GM18861 (cell line): ENCODE data around the gene NSMF.
"Not testable (repeated sequence)": the region's sequence is repeated elsewhere in the genome, so short reads cannot be mapped to it uniquely, and the experiment has no call there.

ENCODE experiments used
- ATAC-seq: cut with Tn5 transposase; IDR thresholded peaks from one replicate; pipeline ENCODE4 v1.9.1; 2021; ENCODE audit not compliant: unreplicated experiment

Gene NSMF

GRCh38 chr9:137459601-137460362 is 648 bp upstream of the NSMF start:
- ATAC-seq: no peak

GRCh38 chr9:137458194-137459151 is 661 bp downstream of the NSMF start:
- peak; percentile 5 for ATAC-seq

GRCh38 chr9:137457406-137458193 is 1.5 kb downstream of the NSMF start:
- no peak for ATAC-seq

- no peak for ATAC-seq
Measured at GRCh38 chr9:137456864-137457405, 2.2 kb downstream of the NSMF start.

GRCh38 chr9:137456061-137456863 is 2.9 kb downstream of the NSMF start:
- no peak for ATAC-seq

GRCh38 chr9:137455359-137455991 is 3.7 kb downstream of the NSMF start:
- no peak for ATAC-seq

- no peak for ATAC-seq
Measured at GRCh38 chr9:137454597-137455358, 4.4 kb downstream of the NSMF start.

GRCh38 chr9:137454145-137454596 is 5.0 kb downstream of the NSMF start:
- ATAC-seq: no peak

GRCh38 chr9:137453643-137454081 is 5.5 kb downstream of the NSMF start:
- no peak for ATAC-seq

GRCh38 chr9:137452761-137453642 is 6.1 kb downstream of the NSMF start:
- no peak for ATAC-seq

- ATAC-seq: no peak
Measured at GRCh38 chr9:137452006-137452760, 7.0 kb downstream of the NSMF start.

GRCh38 chr9:137451264-137452005 is 7.7 kb downstream of the NSMF start:
- ATAC-seq: not testable (repeated sequence)

GRCh38 chr9:137450539-137451222 is 8.5 kb downstream of the NSMF start:
- ATAC-seq: not testable (repeated sequence)

- no peak for ATAC-seq
Measured at GRCh38 chr9:137449931-137450538, 9.1 kb downstream of the NSMF start.
